ENCODE measurements around the gene DNM2.

The DNM2 gene

DNA sequence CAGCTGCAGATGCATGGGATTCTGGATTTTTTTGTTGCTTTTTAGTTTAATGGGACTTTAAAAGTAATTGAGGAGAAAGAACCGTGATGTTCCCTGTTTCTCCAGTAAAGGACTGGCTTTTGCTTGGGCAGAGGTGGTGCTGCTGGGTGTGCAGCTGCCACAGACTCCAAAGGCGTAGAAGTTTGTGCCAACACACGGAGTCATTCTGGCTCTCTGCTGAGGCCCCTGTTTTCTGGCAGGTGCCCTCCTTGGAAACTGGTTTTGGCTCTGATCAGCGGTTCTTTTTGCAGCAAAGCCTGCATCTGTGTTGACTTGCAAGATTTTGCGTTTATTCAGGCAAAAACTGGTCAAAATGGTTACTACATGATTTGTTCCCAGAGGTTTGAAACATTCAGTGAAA lies 32.7 kb upstream of the DNM2 start:
- H3K9me3 Mint-ChIP-seq (ENCODE audit: low read depth): no peaks in the 10 kb centered on the region
- H3K4me1 Mint-ChIP-seq (ENCODE audit: low read depth): no peaks in the 10 kb centered on the region
- H3K36me3 Mint-ChIP-seq: peaks cover 3% of the 10 kb centered on the region
- H3K4me3 Mint-ChIP-seq: no peak overlapping the region
- H3K27ac Mint-ChIP-seq: no peak overlapping the region
- H3K27me3 Mint-ChIP-seq: no peaks in the 10 kb centered on the region

GRCh38 chr19:10686193-10686592 lies 31.7 kb upstream of the DNM2 start:
- Mint-ChIP-seq H3K36me3 (peaks cover 3% of the 10 kb centered on the region), H3K27ac (no peak overlapping the region), H3K4me1 (ENCODE audit: low read depth) (no peaks in the 10 kb centered on the region), H3K27me3 (no peaks in the 10 kb centered on the region), H3K9me3 (ENCODE audit: low read depth) (no peaks in the 10 kb centered on the region), H3K4me3 (no peak overlapping the region)

GRCh38 chr19:10686661-10687517 lies 31.0 kb upstream of the DNM2 start:
- H3K36me3 Mint-ChIP-seq: peaks cover 7% of the 10 kb centered on the region

DNA sequence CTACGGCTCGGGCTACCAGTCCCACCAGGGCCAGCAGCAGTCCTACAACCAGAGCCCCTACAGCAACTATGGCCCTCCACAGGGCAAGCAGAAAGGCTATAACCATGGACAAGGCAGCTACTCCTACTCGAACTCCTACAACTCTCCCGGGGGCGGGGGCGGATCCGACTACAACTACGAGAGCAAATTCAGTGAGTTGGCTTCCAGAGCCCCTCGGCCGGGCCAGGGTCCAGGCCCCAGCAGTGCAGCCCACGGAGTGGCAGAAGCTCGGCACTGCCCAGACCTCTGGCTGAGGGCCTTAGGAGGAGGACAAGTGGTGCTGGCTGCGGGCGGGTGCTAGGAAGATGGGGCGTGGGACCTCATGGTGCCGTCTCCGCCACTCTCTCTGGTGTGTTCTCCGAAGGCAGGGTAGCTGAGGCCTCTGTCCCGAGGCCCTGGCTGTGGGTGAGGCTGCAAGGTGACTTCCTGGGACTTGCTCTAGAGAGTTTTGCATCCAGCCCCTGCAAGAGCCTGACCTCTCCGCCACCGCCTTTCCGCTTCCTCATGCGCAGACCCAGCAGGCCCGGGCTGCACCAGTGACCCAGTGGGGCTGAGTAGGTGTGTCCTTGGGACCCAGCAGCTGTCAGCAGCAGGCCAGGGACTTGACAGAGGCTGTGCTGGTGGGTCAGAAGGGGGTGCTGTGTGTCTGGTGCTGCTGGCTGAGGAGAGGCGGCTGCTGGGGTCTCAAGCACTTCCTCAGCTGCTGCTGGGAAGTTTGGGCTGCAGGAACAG lies 30.2 kb upstream of the DNM2 start:
- Mint-ChIP-seq H3K36me3 (peaks cover 7% of the 10 kb centered on the region), H3K4me3 (no peak overlapping the region), H3K4me1 (ENCODE audit: low read depth) (no peaks in the 10 kb centered on the region), H3K27me3 (no peaks in the 10 kb centered on the region), H3K9me3 (ENCODE audit: low read depth) (no peaks in the 10 kb centered on the region), H3K27ac (no peak overlapping the region)

More at GRCh38 chr19:10686661-10687517, 31.0 kb upstream of the DNM2 start:
- H3K4me1 Mint-ChIP-seq (ENCODE audit: low read depth): no peaks in the 10 kb centered on the region
- H3K27me3 Mint-ChIP-seq: no peaks in the 10 kb centered on the region
- no peaks in the 10 kb centered on the region for H3K9me3 Mint-ChIP-seq (ENCODE audit: low read depth)
- no peak overlapping the region for H3K4me3 Mint-ChIP-seq
- peak overlapping the region; percentile 68 for H3K27ac Mint-ChIP-seq

- Mint-ChIP-seq H3K27me3 (no peaks in the 10 kb centered on the region), H3K4me3 (no peak overlapping the region), H3K27ac (no peak overlapping the region), H3K9me3 (ENCODE audit: low read depth) (no peaks in the 10 kb centered on the region), H3K36me3 (peaks cover 7% of the 10 kb centered on the region), H3K4me1 (ENCODE audit: low read depth) (no peaks in the 10 kb centered on the region)
These were observed 29.2 kb upstream of the DNM2 start for GRCh38 chr19:10688545-10689280.

DNA sequence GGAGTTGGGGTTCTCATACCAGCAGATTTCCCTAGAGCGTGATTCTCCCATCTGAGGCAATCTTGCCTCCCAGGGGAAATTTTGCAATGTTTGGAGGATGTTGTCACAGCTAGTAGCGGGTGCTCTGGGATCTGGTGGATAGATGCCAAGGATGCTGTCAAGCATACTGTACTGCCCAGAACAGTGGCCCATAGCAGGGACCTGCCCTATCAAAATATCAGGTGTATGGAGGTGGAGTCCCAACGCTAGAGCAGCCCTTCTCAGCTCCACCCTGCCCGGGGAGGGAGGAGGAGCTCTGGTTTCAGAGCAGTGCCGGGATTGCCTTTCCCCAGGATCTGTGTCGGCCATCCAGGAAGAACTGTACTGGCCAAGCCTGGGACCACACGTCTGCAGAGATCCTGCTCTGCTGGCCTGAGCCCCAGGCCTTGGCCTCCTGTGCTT lies 27.5 kb upstream of the DNM2 start:
- Mint-ChIP-seq H3K4me3 (no peak overlapping the region), H3K9me3 (ENCODE audit: low read depth) (no peaks in the 10 kb centered on the region), H3K27me3 (no peaks in the 10 kb centered on the region), H3K4me1 (ENCODE audit: low read depth) (peaks cover 7% of the 10 kb centered on the region), H3K36me3 (peaks cover 7% of the 10 kb centered on the region), H3K27ac (peak overlapping the region; percentile 28)

DNA sequence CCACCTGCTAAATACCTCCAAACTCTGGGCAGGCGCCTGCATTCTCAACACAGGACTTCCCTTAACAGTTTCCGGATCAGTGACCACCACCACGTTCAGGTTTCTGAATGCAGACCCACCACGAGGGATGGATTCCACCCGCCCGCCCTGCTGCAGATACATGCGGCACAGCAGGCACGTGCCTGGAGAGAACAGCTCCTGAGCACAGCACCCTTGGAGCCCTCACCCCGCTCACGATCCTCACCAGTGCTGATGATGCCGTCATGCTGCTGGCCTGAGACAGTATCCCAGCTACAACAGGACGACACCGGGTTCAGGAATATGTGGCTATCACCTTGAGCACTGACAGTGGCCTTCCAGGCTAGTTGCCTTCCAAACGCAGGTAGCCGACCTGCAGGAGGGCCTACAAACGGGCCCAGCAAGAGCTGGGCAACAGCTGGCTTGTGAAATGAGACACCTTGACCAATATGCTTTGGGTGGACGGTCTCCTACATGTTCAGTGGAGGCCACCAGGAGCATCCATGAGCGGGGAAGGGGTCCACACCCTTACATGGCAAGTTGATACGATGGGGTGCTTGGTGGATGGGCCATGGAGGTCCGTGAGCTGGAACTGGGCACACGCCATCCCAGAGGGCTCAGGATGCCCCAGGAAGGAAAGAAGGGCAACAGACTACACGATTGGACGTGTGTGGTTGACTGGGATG lies 26.5 kb upstream of the DNM2 start:
- Mint-ChIP-seq H3K4me1 (ENCODE audit: low read depth) (peaks cover 16% of the 10 kb centered on the region), H3K36me3 (peaks cover 7% of the 10 kb centered on the region), H3K27me3 (no peaks in the 10 kb centered on the region), H3K27ac (peak overlapping the region; percentile 72), H3K4me3 (no peak overlapping the region), H3K9me3 (ENCODE audit: low read depth) (no peaks in the 10 kb centered on the region)

DNA sequence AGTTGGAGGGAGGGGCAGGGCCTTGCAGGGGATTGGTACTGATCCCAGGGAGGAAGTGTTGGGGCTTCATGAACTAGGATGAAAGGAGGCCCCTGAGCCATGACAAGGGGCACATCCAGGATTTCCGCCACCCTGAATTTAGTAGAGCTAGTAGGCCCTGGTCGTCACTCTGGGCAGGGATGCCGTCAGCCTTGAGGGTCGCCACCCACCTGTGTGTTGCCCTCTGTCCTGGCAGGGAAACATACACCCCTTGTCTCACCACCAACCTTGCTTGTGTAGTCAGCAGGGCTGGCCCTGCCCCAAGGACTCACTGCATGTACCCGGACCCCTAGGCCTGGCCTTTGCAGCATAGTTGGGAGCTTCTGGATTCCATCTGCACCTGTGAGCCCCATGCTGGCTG lies 26.0 kb upstream of the DNM2 start:
- Mint-ChIP-seq H3K9me3 (ENCODE audit: low read depth) (no peaks in the 10 kb centered on the region), H3K27me3 (peaks cover 2% of the 10 kb centered on the region), H3K27ac (peak overlapping the region; percentile 72), H3K4me3 (no peak overlapping the region), H3K36me3 (peaks cover 7% of the 10 kb centered on the region), H3K4me1 (ENCODE audit: low read depth) (peaks cover 18% of the 10 kb centered on the region)

- H3K4me3 Mint-ChIP-seq: no peak overlapping the region
- no peak overlapping the region for H3K27ac Mint-ChIP-seq
- H3K36me3 Mint-ChIP-seq: peaks cover 7% of the 10 kb centered on the region
- H3K9me3 Mint-ChIP-seq (ENCODE audit: low read depth): no peaks in the 10 kb centered on the region
- H3K27me3 Mint-ChIP-seq: peaks cover 2% of the 10 kb centered on the region
- H3K4me1 Mint-ChIP-seq (ENCODE audit: low read depth): peaks cover 18% of the 10 kb centered on the region
These were observed 25.1 kb upstream of the DNM2 start for GRCh38 chr19:10692673-10693264.

GRCh38 chr19:10694706-10695307 lies 23.1 kb upstream of the DNM2 start:
- Mint-ChIP-seq H3K27ac (no peak overlapping the region), H3K36me3 (peaks cover 4% of the 10 kb centered on the region), H3K4me1 (ENCODE audit: low read depth) (peaks cover 18% of the 10 kb centered on the region), H3K27me3 (peaks cover 4% of the 10 kb centered on the region), H3K9me3 (ENCODE audit: low read depth) (no peaks in the 10 kb centered on the region), H3K4me3 (peak overlapping the region; percentile 83)

DNA sequence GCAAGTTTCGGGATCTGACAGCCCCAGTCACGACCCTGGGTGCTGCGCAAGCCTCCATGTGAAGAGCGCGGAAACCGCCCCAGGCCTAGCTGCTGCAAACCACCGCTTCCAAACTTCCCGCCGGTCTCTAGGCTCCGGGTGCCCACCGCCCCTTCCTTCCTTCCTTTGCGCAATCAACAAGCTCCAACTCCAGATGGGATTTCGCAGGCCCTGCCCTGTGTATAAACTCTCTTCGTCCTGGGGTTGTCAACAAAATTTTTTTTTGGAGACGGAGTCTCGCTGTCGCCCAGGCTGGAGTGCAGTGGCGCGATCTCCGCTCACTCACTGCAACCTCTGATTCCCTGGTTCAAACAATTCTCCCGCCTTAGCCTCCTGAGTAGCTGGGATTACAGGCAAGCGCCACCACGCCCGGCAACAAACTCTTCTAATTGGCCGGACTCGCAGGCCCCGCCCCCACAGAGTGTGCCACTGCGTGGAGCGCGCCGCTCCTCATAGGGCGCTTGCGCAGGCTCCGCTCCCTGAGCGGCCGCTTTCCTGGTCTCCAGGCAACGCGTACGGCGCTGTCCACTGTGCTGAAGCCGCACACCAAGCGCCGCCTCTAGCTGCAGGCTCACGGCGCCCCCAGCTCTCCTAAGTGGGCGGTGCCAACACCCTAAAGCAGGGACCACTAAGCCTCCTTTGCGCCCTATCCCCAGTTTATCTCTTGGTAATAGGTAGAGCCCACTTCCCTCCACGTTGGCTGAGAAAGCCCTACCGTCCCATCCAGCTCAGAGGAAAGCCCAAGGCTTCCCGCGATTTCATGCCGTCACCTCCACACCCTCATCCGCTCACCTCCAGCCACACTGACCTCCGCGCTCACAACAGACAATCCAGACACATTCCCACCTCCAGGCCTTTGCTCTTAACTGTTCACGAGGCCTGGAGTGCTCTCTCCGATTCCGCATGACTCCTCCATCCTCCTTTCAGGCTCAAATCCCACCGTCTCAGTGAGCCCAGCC lies 22.2 kb upstream of the DNM2 start:
- Mint-ChIP-seq H3K9me3 (ENCODE audit: low read depth) (no peaks in the 10 kb centered on the region), H3K4me3 (peak overlapping the region; percentile 83), H3K27ac (peak overlapping the region; percentile 2), H3K4me1 (ENCODE audit: low read depth) (peaks cover 18% of the 10 kb centered on the region), H3K27me3 (peaks cover 4% of the 10 kb centered on the region), H3K36me3 (peaks cover 4% of the 10 kb centered on the region)

DNA sequence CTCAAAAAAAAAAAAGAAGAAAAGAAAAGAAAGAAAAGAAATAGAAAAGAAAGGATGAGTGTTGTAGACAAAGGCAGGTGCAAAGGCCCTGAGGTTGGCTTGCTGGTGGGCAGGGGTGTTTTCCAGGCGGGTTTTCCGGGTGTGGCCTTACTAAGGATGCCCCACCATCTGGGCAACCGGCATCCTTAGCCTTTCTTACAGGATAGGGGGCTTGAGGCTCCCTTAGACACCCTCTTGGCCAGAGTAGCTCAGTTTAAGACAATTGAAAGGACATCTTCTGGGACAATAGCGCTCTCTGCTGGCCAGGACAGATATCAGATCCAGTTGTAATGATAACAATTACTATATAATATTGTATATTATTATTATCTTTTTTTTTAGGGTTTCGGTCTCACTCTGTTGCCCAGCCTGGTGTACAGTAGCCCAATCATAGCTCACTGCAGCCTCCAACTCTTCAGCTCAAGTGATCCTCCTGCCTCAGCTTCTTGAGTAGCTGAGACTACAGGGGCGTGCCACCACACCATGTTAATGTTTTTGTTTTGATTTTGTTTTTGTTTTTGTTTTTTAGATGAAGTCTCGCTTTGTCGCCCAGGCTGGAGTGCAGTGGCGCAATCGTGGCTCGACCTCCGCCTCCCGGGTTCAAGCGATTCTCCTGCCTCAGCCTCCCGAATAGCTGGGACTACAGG lies 18.1 kb upstream of the DNM2 start:
- H3K27me3 Mint-ChIP-seq: peaks cover 4% of the 10 kb centered on the region
- peaks cover 2% of the 10 kb centered on the region for H3K36me3 Mint-ChIP-seq
- H3K27ac Mint-ChIP-seq: no peak overlapping the region
- peaks cover 23% of the 10 kb centered on the region for H3K4me1 Mint-ChIP-seq (ENCODE audit: low read depth)
- H3K4me3 Mint-ChIP-seq: peak overlapping the region; percentile 7
- H3K9me3 Mint-ChIP-seq (ENCODE audit: low read depth): no peaks in the 10 kb centered on the region

All from activated naive CD8-positive, alpha-beta T cell (primary cell).